Activated naive CD8-positive, alpha-beta T cell treated with anti-CD3 and anti-CD28 coated beads, Interleukin-2, amount 50 U/mL, for 16 hours (primary cell): ENCODE results near the gene ACTMAP.

Source experiments
- DNase-seq: peaks from one replicate; pipeline ENCODE4 v3.0.0-alpha.2; 2020; ENCODE audit warnings: low read depth, low spot score

The ACTMAP gene

DNA sequence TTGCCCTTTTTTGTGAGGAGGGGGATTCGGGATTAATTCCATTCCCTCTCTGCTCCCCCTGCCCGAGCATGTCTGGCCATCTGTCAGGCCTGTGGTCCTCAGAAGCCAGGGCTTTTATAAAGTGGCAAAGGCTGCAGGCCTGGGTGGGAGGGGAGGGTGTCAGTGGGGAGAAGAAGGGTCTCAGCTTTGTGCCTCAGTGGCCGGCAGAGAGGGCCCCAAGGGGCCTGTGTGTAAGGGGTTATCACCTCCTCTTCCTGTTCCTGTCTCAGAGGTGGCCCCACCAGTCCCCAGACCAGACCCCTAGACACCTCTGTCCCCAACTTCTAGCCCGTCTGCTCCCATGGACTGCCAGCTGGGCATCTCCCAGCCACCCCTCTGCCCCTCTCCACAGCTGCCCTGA lies 56.4 kb downstream of the ACTMAP start:
- DNase-seq: no peak

DNA sequence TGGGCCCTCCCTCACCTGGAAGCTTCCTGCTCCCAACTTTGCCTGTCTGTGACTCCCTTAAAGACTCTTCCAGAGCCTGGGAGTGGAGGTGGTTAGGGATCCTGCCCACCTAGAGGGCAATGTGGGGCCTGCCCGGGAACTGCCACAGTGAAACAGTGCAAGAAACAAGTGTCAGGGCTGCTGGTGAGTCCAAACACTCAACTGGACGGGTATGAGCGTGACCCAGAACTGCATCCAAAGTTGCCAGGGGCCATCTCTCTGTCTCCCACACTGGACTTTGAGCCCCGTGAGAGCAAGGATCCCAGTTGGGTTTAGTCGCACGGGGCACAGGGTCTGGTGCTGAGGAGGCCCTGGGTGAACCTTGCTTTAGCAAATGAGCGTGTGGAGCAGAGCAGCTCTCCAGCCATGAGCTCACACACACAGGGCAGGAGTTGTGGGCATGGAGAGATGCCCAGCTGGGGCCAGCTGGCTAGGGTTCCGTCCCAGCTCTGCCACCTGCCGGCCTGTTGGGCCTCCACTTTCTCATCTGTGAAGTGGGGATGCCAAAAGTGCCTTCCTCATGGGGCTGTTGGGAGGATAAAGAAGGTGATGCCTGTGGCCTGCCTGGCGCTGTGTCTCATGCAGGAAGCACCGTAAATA lies 57.0 kb downstream of the ACTMAP start:
- DNase-seq: no peak

DNA sequence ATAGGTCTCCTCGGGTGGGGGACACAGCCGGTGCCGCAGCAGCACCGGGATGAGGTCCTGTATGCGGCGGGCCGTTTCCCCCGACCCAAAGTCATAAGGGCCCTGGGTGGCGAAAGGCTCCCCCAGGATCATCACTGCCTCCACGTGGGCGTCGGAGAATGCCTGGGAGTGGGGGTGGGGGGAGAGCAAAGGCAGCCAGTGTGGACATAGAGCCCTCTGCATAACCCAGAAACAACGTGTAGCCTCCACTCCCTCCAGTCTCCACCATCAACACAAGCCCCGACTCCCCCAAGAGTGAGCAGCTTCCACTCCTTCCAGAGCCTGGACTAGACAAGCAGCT lies 58.1 kb downstream of the ACTMAP start:
- DNase-seq: no peak

GRCh38 chr19:40691421-40692211 lies 58.7 kb downstream of the ACTMAP start:
- no peak for DNase-seq
